Body of pancreas (tissue), 4 donors: ENCODE measurements around the gene CNTNAP1. TPM values are rescaled to one million over a fixed set of nuclear protein-coding genes. Genes with fewer than 3 reads are reported as not detected.

ENCODE experiments used
- ATAC-seq: fragments of 150-250 bp; one replicate; pipeline ENCODE4 v1.9.1; 2016
- DNase-seq, 4 donors: peaks; one replicate each; pipeline ENCODE4 v3.0.0-alpha.2; 2019
- H3K27ac ChIP-seq, 4 donors: fragments of 200-600 bp; sonication (generic); 1 replicate in 3 of 4; 2 replicates in 1 of 4; pipeline versions ENCODE4 v1.5.1 to v1.6.1; 2016 to 2019; ENCODE audit warnings: mild to moderate bottlenecking in 1 of 4, mixed read lengths in 1 of 4, moderate library complexity in 1 of 4
- H3K27me3 ChIP-seq, 2 donors: fragments of 200-600 bp; sonication (generic); one replicate each; pipeline ENCODE4 v1.6.0; 2016; ENCODE audit warnings: mild to moderate bottlenecking in 1 of 2
- H3K36me3 ChIP-seq, 2 donors: fragments of 200-600 bp; sonication (generic); replicated peaks in 1 of 2; 2 replicates each; pipeline ENCODE4 v1.5.1; 2016; ENCODE audit warnings: low read depth in 2 of 2; ENCODE audit not compliant: insufficient read depth in 1 of 2
- H3K4me1 ChIP-seq: fragments of 200-600 bp; sonication (generic); one replicate; pipeline ENCODE4 v1.6.0; 2016
- H3K4me3 ChIP-seq, 2 donors: fragments of 200-600 bp; sonication (generic); 1 replicate in 1 of 2; 2 replicates in 1 of 2; pipeline ENCODE4 v1.5.1; 2016 to 2019
- H3K9me3 ChIP-seq, 3 donors: fragments of 200-600 bp; sonication (generic); 1 replicate in 2 of 3; 2 replicates in 1 of 3; pipeline ENCODE4 v1.5.1; 2016
- POLR2A ChIP-seq, 3 donors: fragments of 450-650 bp; IDR thresholded peaks; one replicate each; pipeline ENCODE4 v1.6.1; 2016; ENCODE audit warnings: antibody characterized with exemption in 3 of 3, mild to moderate bottlenecking in 2 of 3
- WGBS, 2 donors: methylation state at CpG; one replicate each; pipeline ENCODE4 v1.1.5; 2017; 5-methylcytosine and 5-hydroxymethylcytosine counted together
- intact Hi-C: fragments of 100-400 bp; cut with DNase I; formaldehyde crosslinking; loops from one replicate; pipeline ENCODE4 v1.15.1; 2023
- total RNA-seq, 2 donors: library from RNA; depleted of rRNA; stranded (reverse); fragments of >200 nt; gene quantifications; one replicate each; pipeline ENCODE4 v1.1.0, GENCODE V29; 2016
- TF ChIP-seq, protein P1 (sequence below), 7 experiments: fragments of 450-650 bp in 4 of 7; fragments of 200-600 bp in 3 of 7; sonication (generic) in 3 of 7; IDR thresholded peaks; one replicate each; pipeline ENCODE4 v1.5.1; 2016 to 2019; ENCODE audit warnings: antibody characterized with exemption in 7 of 7

The CNTNAP1 gene
- total RNA-seq, 2 donors from 2014 or later, result 4.9 to 6.7 TPM

- TF ChIP-seq POLR2A (IDR thresholded peaks at IDR 0.05), result no peak
- TF ChIP-seq, protein P1, sequence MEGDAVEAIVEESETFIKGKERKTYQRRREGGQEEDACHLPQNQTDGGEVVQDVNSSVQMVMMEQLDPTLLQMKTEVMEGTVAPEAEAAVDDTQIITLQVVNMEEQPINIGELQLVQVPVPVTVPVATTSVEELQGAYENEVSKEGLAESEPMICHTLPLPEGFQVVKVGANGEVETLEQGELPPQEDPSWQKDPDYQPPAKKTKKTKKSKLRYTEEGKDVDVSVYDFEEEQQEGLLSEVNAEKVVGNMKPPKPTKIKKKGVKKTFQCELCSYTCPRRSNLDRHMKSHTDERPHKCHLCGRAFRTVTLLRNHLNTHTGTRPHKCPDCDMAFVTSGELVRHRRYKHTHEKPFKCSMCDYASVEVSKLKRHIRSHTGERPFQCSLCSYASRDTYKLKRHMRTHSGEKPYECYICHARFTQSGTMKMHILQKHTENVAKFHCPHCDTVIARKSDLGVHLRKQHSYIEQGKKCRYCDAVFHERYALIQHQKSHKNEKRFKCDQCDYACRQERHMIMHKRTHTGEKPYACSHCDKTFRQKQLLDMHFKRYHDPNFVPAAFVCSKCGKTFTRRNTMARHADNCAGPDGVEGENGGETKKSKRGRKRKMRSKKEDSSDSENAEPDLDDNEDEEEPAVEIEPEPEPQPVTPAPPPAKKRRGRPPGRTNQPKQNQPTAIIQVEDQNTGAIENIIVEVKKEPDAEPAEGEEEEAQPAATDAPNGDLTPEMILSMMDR (IDR thresholded peaks at IDR 0.05), result no peak
- ATAC-seq, result no peak
- no peaks in the 10 kb centered on the region for H3K9me3 ChIP-seq
- no peaks in the 10 kb centered on the region for H3K36me3 ChIP-seq
- 59 to 85% methylated on average over 36 to 47 of the region's 50 CpGs for WGBS, 2 donors
- no peaks in the 10 kb centered on the region for H3K27me3 ChIP-seq
- intact Hi-C loops, result loop anchor here (5.0 kb wide), 2 partner anchors 68 to 108 kb away; partner anchors contain the start of gene PSMC3IP
- H3K27ac ChIP-seq, result no peak overlapping the region
- DNase-seq, result no peak
- H3K4me1 ChIP-seq, result peaks cover 28% of the 10 kb centered on the region
- H3K4me3 ChIP-seq, result no peak overlapping the region
These were observed 2.7 kb downstream of the CNTNAP1 start for GRCh38 chr17:42684929-42685556.

- no peak for DNase-seq
- TF ChIP-seq POLR2A (IDR thresholded peaks at IDR 0.05), result no peak
- TF ChIP-seq, protein P1 (IDR thresholded peaks at IDR 0.05), result no peak
- Histone ChIP-seq H3K27me3 (no peaks in the 10 kb centered on the region), H3K27ac (no peak overlapping the region), H3K4me1 (peaks cover 21% of the 10 kb centered on the region), H3K36me3 (no peaks in the 10 kb centered on the region), H3K9me3 (no peaks in the 10 kb centered on the region), H3K4me3 (no peak overlapping the region)
- no peak for ATAC-seq
- intact Hi-C loops, result no loop called here
- 72 to 74% methylated on average over 12 to 14 of the region's 14 CpGs for WGBS, 2 donors
These were observed 3.5 kb downstream of the CNTNAP1 start for GRCh38 chr17:42685831-42686230.

DNA sequence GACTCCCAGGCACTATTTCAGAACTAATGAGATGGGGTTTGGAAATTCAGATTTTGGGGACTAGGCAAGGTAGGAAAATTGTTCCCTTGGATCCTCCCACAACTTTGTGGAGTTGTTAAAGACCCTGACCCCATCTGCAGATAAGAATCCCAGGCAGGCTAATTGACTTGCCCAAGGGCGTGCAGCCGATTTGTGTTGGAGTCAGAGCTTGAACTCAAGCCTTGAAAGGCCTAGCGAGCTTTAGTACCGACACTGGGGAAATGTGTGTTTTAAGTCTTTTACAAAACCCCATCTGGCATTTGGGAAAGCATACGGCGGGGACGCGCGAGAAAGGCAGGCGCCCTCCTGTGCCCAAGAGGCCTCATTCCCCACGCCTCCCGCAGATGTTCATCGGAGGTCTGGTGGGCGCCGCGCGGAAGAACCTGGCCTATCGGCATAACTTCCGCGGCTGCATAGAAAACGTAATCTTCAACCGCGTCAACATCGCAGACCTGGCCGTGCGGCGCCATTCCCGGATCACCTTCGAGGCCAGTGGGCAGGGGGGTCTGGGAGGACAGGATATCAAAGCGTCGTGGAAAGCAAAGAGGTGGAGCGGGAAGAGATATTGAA, 4.3 kb downstream of the CNTNAP1 start:
- TF ChIP-seq, protein P1 (IDR thresholded peaks at IDR 0.05), result no peak
- no peak for TF ChIP-seq POLR2A (IDR thresholded peaks at IDR 0.05)
- intact Hi-C loops, result no loop called here
- ATAC-seq (no peak), DNase-seq (no peak)
- WGBS, 2 donors, result 69 to 79% methylated on average over 32 of the region's 32 CpGs
- Histone ChIP-seq H3K27me3 (no peaks in the 10 kb centered on the region), H3K9me3 (no peaks in the 10 kb centered on the region), H3K27ac (no peak overlapping the region), H3K4me1 (peaks cover 17% of the 10 kb centered on the region), H3K36me3 (no peaks in the 10 kb centered on the region), H3K4me3 (no peak overlapping the region)

GRCh38 chr17:42687707-42688320, 5.5 kb downstream of the CNTNAP1 start:
- ATAC-seq (no peak), DNase-seq (no peak)
- WGBS, 2 donors, result 76 to 77% methylated on average over 27 of the region's 27 CpGs
- no peaks in the 10 kb centered on the region for H3K9me3 ChIP-seq
- no peak overlapping the region for H3K4me3 ChIP-seq
- H3K4me1 ChIP-seq, result peaks cover 8% of the 10 kb centered on the region
- no peaks in the 10 kb centered on the region for H3K27me3 ChIP-seq
- no peak overlapping the region for H3K27ac ChIP-seq
- H3K36me3 ChIP-seq, result no peaks in the 10 kb centered on the region
- intact Hi-C loops, result no loop called here
- TF ChIP-seq POLR2A (IDR thresholded peaks at IDR 0.05), result no peak
- TF ChIP-seq, protein P1 (IDR thresholded peaks at IDR 0.05), result no peak
